Spinal cord (tissue), 10 donors: Measurements from ENCODE around the gene OLFM2. TPM values are rescaled to one million over a fixed set of nuclear protein-coding genes. Genes with fewer than 3 reads are reported as not detected.

Experiments
- DNase-seq, 6 donors: peaks; one replicate each; pipeline versions ENCODE4 v3.0.0 to v3.0.0-alpha.2; 2013 to 2015; ENCODE audit warnings: low spot score in 6 of 6, low read depth in 4 of 6
- H3K27ac ChIP-seq: one replicate; pipeline ENCODE4 v1.5.1; 2013; ENCODE audit warnings: low read depth, low read length, control low read depth
- H3K27me3 ChIP-seq: one replicate; pipeline ENCODE4 v1.6.1; 2013; ENCODE audit warnings: low read length; ENCODE audit not compliant: control insufficient read depth, insufficient read depth
- H3K36me3 ChIP-seq: one replicate; pipeline ENCODE4 v1.6.1; 2013; ENCODE audit warnings: low read length; ENCODE audit not compliant: control insufficient read depth, insufficient read depth
- H3K4me1 ChIP-seq: one replicate; pipeline ENCODE4 v1.6.1; 2013; ENCODE audit warnings: low read length; ENCODE audit not compliant: control insufficient read depth, insufficient read depth
- H3K4me3 ChIP-seq: one replicate; pipeline ENCODE4 v1.5.1; 2013; ENCODE audit warnings: low read depth, low read length, control low read depth
- H3K9me3 ChIP-seq: one replicate; pipeline ENCODE4 v1.6.1; 2013; ENCODE audit warnings: low read length; ENCODE audit not compliant: control insufficient read depth, insufficient read depth
- WGBS: methylation state at CpG from one replicate; pipeline ENCODE4 v1.1.5; 2013; ENCODE audit warnings: missing lambda C conversion rate; ENCODE audit not compliant: insufficient coverage; 5-methylcytosine and 5-hydroxymethylcytosine counted together
- polyA plus RNA-seq, 2 donors: library from polyadenylated mRNA; unstranded; fragments of 120-200 nt; gene quantifications; one replicate each; pipeline ENCODE4 v1.2.1, GENCODE V29; 2013; ENCODE audit not compliant: insufficient read length in 2 of 2
- total RNA-seq, 2 donors: library from RNA; depleted of rRNA in 1 of 2; stranded (reverse); fragments of 120-200 nt in 1 of 2; fragments of >200 nt in 1 of 2; gene quantifications; one replicate each; pipeline versions ENCODE4 v1.2.3 to v1.2.4, GENCODE V29; 2013 to 2014
- donor health status: healthy.

The OLFM2 gene
- total and polyA plus RNA-seq, 4 donors: 47.9 to 251 (median 158) TPM

- no peak for DNase-seq
Observed at GRCh38 chr19:9872618-9873242, 63.6 kb downstream of the OLFM2 start.

GRCh38 chr19:9871626-9872338 is 64.5 kb downstream of the OLFM2 start:
- DNase-seq: no peak
- WGBS: 76% methylated on average over 16 of the region's 16 CpGs
- Histone ChIP-seq H3K36me3 (peaks cover 32% of the 10 kb centered on the region), H3K4me3 (no peak overlapping the region), H3K27me3 (no peaks in the 10 kb centered on the region), H3K9me3 (no peaks in the 10 kb centered on the region), H3K27ac (no peak overlapping the region), H3K4me1 (peaks cover 14% of the 10 kb centered on the region)

More at GRCh38 chr19:9872618-9873242, 63.6 kb downstream of the OLFM2 start:
- WGBS: 88% methylated on average over 6 of the region's 8 CpGs
- Histone ChIP-seq H3K4me1 (peaks cover 14% of the 10 kb centered on the region), H3K27ac (no peak overlapping the region), H3K9me3 (no peaks in the 10 kb centered on the region), H3K27me3 (no peaks in the 10 kb centered on the region), H3K4me3 (no peak overlapping the region), H3K36me3 (peaks cover 32% of the 10 kb centered on the region)

GRCh38 chr19:9868983-9869617 is 67.2 kb downstream of the OLFM2 start:
- Histone ChIP-seq H3K4me1 (peaks cover 3% of the 10 kb centered on the region), H3K27me3 (no peaks in the 10 kb centered on the region), H3K4me3 (no peak overlapping the region), H3K36me3 (peaks cover 28% of the 10 kb centered on the region), H3K27ac (no peak overlapping the region), H3K9me3 (no peaks in the 10 kb centered on the region)
- 28% methylated on average over 4 of the region's 7 CpGs for WGBS
- DNase-seq: peak in 2 of 6 donors; percentile 32 to 89

GRCh38 chr19:9865732-9866501 is 70.4 kb downstream of the OLFM2 start:
- Histone ChIP-seq H3K9me3 (no peaks in the 10 kb centered on the region), H3K27ac (no peak overlapping the region), H3K4me1 (peaks cover 3% of the 10 kb centered on the region), H3K27me3 (no peaks in the 10 kb centered on the region), H3K36me3 (peaks cover 24% of the 10 kb centered on the region), H3K4me3 (no peak overlapping the region)
- peak in 2 of 6 donors; percentile 64 to 88 for DNase-seq
- 42% methylated on average over 8 of the region's 16 CpGs for WGBS

- Histone ChIP-seq H3K27ac (no peak overlapping the region), H3K4me3 (no peak overlapping the region), H3K36me3 (peaks cover 25% of the 10 kb centered on the region), H3K9me3 (no peaks in the 10 kb centered on the region), H3K27me3 (no peaks in the 10 kb centered on the region), H3K4me1 (peaks cover 3% of the 10 kb centered on the region)
- WGBS: 77% methylated on average over 5 of the region's 5 CpGs
- DNase-seq: peak in 1 of 6 donors; percentile 27
Observed at GRCh38 chr19:9863759-9864158, 72.6 kb downstream of the OLFM2 start.

GRCh38 chr19:9862938-9863337 is 73.4 kb downstream of the OLFM2 start:
- peaks cover 3% of the 10 kb centered on the region for H3K4me1 ChIP-seq
- peaks cover 30% of the 10 kb centered on the region for H3K36me3 ChIP-seq
- H3K4me3 ChIP-seq: no peak overlapping the region
- H3K27me3 ChIP-seq: no peaks in the 10 kb centered on the region
- no peak overlapping the region for H3K27ac ChIP-seq
- DNase-seq: no peak
- 86% methylated on average over 4 of the region's 4 CpGs for WGBS
- H3K9me3 ChIP-seq: no peaks in the 10 kb centered on the region

GRCh38 chr19:9861503-9861902 is 74.8 kb downstream of the OLFM2 start:
- H3K27me3 ChIP-seq: no peaks in the 10 kb centered on the region
- H3K4me3 ChIP-seq: no peak overlapping the region
- peaks cover 45% of the 10 kb centered on the region for H3K36me3 ChIP-seq
- no peaks in the 10 kb centered on the region for H3K9me3 ChIP-seq
- DNase-seq: no peak
- no peak overlapping the region for H3K27ac ChIP-seq
- WGBS: 100% methylated on average over 1 of the region's 1 CpG
- H3K4me1 ChIP-seq: peaks cover 3% of the 10 kb centered on the region

- no peak overlapping the region for H3K4me3 ChIP-seq
- H3K36me3 ChIP-seq: peaks cover 54% of the 10 kb centered on the region
- no peak for DNase-seq
- no peaks in the 10 kb centered on the region for H3K4me1 ChIP-seq
- no peaks in the 10 kb centered on the region for H3K27me3 ChIP-seq
- WGBS: 91% methylated on average over 8 of the region's 8 CpGs
- H3K9me3 ChIP-seq: no peaks in the 10 kb centered on the region
- no peak overlapping the region for H3K27ac ChIP-seq
Observed at GRCh38 chr19:9860407-9860806, 75.9 kb downstream of the OLFM2 start.

GRCh38 chr19:9858766-9859165 is 77.5 kb downstream of the OLFM2 start:
- H3K27ac ChIP-seq: no peak overlapping the region

More at GRCh38 chr19:9858766-9859165, 77.5 kb downstream of the OLFM2 start:
- no peaks in the 10 kb centered on the region for H3K9me3 ChIP-seq
- peaks cover 70% of the 10 kb centered on the region for H3K36me3 ChIP-seq
- DNase-seq: no peak
- H3K27me3 ChIP-seq: no peaks in the 10 kb centered on the region
- no peaks in the 10 kb centered on the region for H3K4me1 ChIP-seq
- H3K4me3 ChIP-seq: no peak overlapping the region
